ENCODE results near the gene DEK.
"Not testable (repeated sequence)": the region's sequence is repeated elsewhere in the genome, so short reads cannot be mapped to it uniquely, and the experiment has no call there.

Gene DEK

DNA sequence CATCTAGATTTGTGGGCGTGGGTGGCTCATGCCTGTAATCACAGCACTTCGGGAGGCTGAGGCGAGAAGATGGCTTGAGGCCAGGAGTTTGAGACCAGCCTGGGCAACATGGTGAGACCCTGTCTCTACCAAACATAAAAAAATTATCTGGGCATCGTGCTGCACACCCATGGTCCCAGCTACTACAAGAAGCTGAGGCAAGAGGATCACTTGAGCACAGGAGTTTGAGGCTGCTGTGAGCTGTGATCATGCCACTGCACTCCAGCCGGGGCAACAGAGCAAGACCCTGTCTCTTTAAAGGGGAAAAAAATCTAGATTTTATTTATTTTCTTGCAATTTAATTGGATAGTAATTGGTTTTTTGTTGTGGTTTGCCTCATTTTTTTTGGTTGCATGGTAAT lies 53.6 kb downstream of the DEK start:
- Histone ChIP-seq H3K9me3 (ENCODE audit: insufficient read depth, low read length) (no peaks in the 10 kb centered on the region), H3K9ac (ENCODE audit: insufficient read length, low read depth) (no peak overlapping the region), H3K27me3 (ENCODE audit: insufficient read depth, insufficient read length) (no peaks in the 10 kb centered on the region), H3K36me3 (ENCODE audit: insufficient read depth, insufficient read length, low read length) (peaks cover 18% of the 10 kb centered on the region), H3K4me3 (ENCODE audit: insufficient read length, low read depth) (no peak overlapping the region), H3K4me1 (ENCODE audit: insufficient read depth, insufficient read length) (no peaks in the 10 kb centered on the region)
- TF ChIP-seq YY1 (IDR thresholded peaks at IDR 0.05; ENCODE audit: insufficient read depth, insufficient read length) (no peak), SUZ12 (IDR thresholded peaks at IDR 0.05; ENCODE audit: extremely low read depth, insufficient read depth, insufficient read length) (no peak), ZNF274 (IDR thresholded peaks at IDR 0.05; ENCODE audit: low read depth, low read length) (no peak)
- no peak for DNase-seq (ENCODE audit: low read depth, low spot score)

DNA sequence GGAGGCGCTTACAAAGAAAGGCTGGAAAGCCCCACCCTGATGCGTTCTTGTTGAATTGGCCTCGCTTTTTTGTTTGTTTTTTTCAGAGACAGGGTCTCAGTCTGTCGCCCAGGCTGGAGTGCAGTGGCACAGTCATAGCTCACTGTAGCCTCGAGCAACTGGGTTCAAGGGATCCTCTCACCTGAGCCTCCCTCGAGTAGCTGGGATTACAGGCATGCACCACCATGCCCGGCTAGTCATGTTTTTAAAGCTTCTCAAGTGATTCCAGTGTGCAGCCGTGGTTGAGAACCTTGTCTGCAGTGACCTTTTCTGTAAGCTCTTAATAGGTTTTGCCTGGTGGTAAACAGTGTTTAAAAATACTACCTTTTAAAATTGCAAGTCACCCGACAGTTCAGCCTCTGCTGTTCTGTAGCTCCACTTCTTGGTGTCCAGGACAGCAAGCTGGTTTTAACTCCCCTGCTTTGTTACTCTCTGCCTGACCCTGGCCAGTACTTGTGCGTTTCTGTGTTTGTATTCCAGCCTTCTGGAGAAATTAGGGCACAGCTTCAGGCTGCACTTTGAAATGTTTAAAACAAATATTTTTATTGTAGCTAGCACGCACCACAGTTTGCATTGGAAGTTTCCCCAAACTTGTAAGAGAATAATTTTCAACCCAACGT lies 54.7 kb downstream of the DEK start:
- Histone ChIP-seq H3K9me3 (ENCODE audit: insufficient read depth, low read length) (no peaks in the 10 kb centered on the region), H3K9ac (ENCODE audit: insufficient read length, low read depth) (no peak overlapping the region), H3K4me1 (ENCODE audit: insufficient read depth, insufficient read length) (no peaks in the 10 kb centered on the region), H3K36me3 (ENCODE audit: insufficient read depth, insufficient read length, low read length) (peaks cover 9% of the 10 kb centered on the region), H3K27me3 (ENCODE audit: insufficient read depth, insufficient read length) (no peaks in the 10 kb centered on the region), H3K4me3 (ENCODE audit: insufficient read length, low read depth) (no peak overlapping the region)
- TF ChIP-seq ZNF274 (IDR thresholded peaks at IDR 0.05; ENCODE audit: low read depth, low read length) (no peak), YY1 (IDR thresholded peaks at IDR 0.05; ENCODE audit: insufficient read depth, insufficient read length) (no peak), SUZ12 (IDR thresholded peaks at IDR 0.05; ENCODE audit: extremely low read depth, insufficient read depth, insufficient read length) (no peak)
- DNase-seq (ENCODE audit: low read depth, low spot score): no peak

DNA sequence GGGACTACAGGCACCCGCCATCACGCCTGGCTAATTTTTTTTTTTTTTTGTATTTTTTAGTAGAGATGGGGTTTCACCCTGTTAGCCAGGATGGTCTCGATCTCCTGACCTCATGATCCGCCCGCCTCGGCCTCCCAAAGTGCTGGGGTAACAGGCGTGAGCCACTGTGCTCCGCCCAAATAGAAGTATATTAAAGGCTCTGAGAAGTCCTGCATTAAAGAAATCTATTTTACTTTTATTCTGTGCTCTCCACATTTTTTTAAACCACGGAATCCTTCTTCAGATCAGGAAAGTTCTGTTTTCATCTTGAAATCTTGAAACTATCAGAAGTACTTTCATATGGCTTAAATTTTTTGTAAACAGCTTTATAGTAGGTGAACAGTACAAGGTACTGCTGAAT lies 55.6 kb downstream of the DEK start:
- not testable (repeated sequence) for H3K27me3 ChIP-seq (ENCODE audit: insufficient read depth, insufficient read length); H3K36me3 ChIP-seq (ENCODE audit: insufficient read depth, insufficient read length, low read length); H3K4me3 ChIP-seq (ENCODE audit: insufficient read length, low read depth); DNase-seq (ENCODE audit: low read depth, low spot score); H3K4me1 ChIP-seq (ENCODE audit: insufficient read depth, insufficient read length); H3K9ac ChIP-seq (ENCODE audit: insufficient read length, low read depth); H3K9me3 ChIP-seq (ENCODE audit: insufficient read depth, low read length)

DNA sequence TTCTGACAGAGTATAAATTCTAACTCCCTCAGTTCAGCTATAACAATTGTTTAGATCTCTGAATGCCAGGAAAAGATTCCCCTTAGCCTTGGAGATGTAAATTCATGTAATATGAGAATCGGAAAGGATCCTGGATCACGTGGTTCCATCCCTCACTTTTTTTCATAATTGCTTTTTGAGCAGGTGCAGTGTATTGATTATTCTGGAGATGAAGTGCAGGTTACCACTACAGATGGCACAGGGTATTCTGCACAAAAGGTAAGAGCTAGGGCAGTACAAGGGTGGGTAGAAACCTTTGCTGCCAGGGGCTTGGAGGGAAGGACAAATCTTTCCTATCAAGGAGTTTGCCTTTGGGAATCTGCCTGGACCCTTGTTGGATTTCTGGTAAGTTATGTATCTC lies 56.4 kb downstream of the DEK start:
- Histone ChIP-seq H3K36me3 (ENCODE audit: insufficient read depth, insufficient read length, low read length) (peaks cover 9% of the 10 kb centered on the region), H3K27me3 (ENCODE audit: insufficient read depth, insufficient read length) (no peaks in the 10 kb centered on the region), H3K9me3 (ENCODE audit: insufficient read depth, low read length) (no peaks in the 10 kb centered on the region), H3K4me3 (ENCODE audit: insufficient read length, low read depth) (no peak overlapping the region), H3K4me1 (ENCODE audit: insufficient read depth, insufficient read length) (no peaks in the 10 kb centered on the region), H3K9ac (ENCODE audit: insufficient read length, low read depth) (no peak overlapping the region)
- no peak for DNase-seq (ENCODE audit: low read depth, low spot score)
- TF ChIP-seq YY1 (IDR thresholded peaks at IDR 0.05; ENCODE audit: insufficient read depth, insufficient read length) (no peak), ZNF274 (IDR thresholded peaks at IDR 0.05; ENCODE audit: low read depth, low read length) (no peak), SUZ12 (IDR thresholded peaks at IDR 0.05; ENCODE audit: extremely low read depth, insufficient read depth, insufficient read length) (no peak)

DNA sequence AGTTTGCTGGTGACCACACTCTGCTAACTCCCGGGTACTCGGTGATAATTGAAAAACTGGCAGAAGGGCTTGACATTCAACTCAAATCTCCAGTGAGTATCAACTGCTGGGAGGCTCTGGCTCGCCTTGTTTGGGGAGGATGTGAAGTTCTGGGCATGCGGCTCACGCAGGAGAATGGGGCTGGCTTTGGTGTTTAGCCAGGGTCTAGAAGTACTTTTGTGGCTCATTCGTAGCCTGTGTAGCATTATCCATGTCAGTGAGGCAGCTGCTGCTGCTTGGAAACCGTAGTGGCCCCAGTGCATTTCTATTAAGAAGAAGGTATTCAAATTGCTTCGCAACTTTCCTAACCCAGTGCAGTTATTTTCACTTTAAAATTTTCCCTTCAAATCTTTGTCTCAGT lies 56.9 kb downstream of the DEK start:
- no peaks in the 10 kb centered on the region for H3K27me3 ChIP-seq (ENCODE audit: insufficient read depth, insufficient read length)
- H3K9me3 ChIP-seq (ENCODE audit: insufficient read depth, low read length): no peaks in the 10 kb centered on the region
- no peak overlapping the region for H3K4me3 ChIP-seq (ENCODE audit: insufficient read length, low read depth)
- TF ChIP-seq SUZ12 (IDR thresholded peaks at IDR 0.05; ENCODE audit: extremely low read depth, insufficient read depth, insufficient read length) (no peak), YY1 (IDR thresholded peaks at IDR 0.05; ENCODE audit: insufficient read depth, insufficient read length) (no peak), ZNF274 (IDR thresholded peaks at IDR 0.05; ENCODE audit: low read depth, low read length) (no peak)
- no peaks in the 10 kb centered on the region for H3K4me1 ChIP-seq (ENCODE audit: insufficient read depth, insufficient read length)
- no peak overlapping the region for H3K9ac ChIP-seq (ENCODE audit: insufficient read length, low read depth)
- H3K36me3 ChIP-seq (ENCODE audit: insufficient read depth, insufficient read length, low read length): peaks cover 7% of the 10 kb centered on the region
- DNase-seq (ENCODE audit: low read depth, low spot score): no peak

DNA sequence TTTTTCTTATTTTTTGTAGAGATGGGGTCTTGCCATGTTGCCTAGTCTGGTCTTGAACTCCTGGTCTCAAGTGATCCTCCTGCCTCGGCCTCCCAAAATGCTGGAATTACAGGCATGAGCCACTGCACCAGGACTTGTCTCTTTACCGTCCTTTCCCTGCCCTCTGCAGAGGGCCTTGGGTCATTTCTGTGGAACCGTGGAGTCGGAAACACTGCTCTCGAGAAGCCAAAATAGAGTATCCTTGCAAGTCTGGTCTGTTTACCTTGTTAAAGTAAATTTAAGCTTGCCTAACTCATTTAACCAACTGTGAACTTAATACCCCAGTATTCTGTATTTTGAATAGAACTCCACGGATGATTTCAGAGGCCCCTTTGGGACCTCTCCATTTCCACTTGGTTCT lies 57.7 kb downstream of the DEK start:
- Histone ChIP-seq H3K9ac (ENCODE audit: insufficient read length, low read depth) (no peak overlapping the region), H3K27me3 (ENCODE audit: insufficient read depth, insufficient read length) (no peaks in the 10 kb centered on the region), H3K36me3 (ENCODE audit: insufficient read depth, insufficient read length, low read length) (peaks cover 9% of the 10 kb centered on the region), H3K4me3 (ENCODE audit: insufficient read length, low read depth) (no peak overlapping the region), H3K4me1 (ENCODE audit: insufficient read depth, insufficient read length) (no peaks in the 10 kb centered on the region), H3K9me3 (ENCODE audit: insufficient read depth, low read length) (no peaks in the 10 kb centered on the region)
- TF ChIP-seq ZNF274 (IDR thresholded peaks at IDR 0.05; ENCODE audit: low read depth, low read length): no peak
- no peak for TF ChIP-seq SUZ12 (IDR thresholded peaks at IDR 0.05; ENCODE audit: extremely low read depth, insufficient read depth, insufficient read length)
- TF ChIP-seq YY1 (IDR thresholded peaks at IDR 0.05; ENCODE audit: insufficient read depth, insufficient read length): no peak
- no peak for DNase-seq (ENCODE audit: low read depth, low spot score)

DNA sequence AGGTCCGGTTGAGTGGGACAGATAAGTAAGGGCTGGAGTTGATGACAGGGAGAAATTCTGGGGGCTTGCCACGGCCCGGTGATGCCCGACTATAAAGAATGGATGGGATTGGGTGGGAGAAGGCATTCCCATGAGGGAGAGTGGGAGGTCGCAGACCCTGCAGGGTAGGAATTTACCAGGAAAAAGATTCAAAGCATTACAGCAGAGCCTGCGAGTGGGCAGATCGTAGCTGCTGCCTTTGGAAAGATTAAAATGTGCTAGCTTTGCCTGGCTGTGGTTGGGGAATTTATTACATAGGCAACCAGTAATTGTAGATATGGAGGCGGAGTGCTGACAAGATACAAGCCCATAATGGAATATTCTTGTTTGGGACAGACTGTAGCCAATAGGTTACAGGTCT lies 59.6 kb downstream of the DEK start:
- TF ChIP-seq ZNF274 (IDR thresholded peaks at IDR 0.05; ENCODE audit: low read depth, low read length): no peak
- no peak for TF ChIP-seq SUZ12 (IDR thresholded peaks at IDR 0.05; ENCODE audit: extremely low read depth, insufficient read depth, insufficient read length)
- Histone ChIP-seq H3K9ac (ENCODE audit: insufficient read length, low read depth) (no peak overlapping the region), H3K9me3 (ENCODE audit: insufficient read depth, low read length) (no peaks in the 10 kb centered on the region), H3K4me1 (ENCODE audit: insufficient read depth, insufficient read length) (no peaks in the 10 kb centered on the region), H3K27me3 (ENCODE audit: insufficient read depth, insufficient read length) (no peaks in the 10 kb centered on the region), H3K36me3 (ENCODE audit: insufficient read depth, insufficient read length, low read length) (peaks cover 10% of the 10 kb centered on the region), H3K4me3 (ENCODE audit: insufficient read length, low read depth) (no peak overlapping the region)
- no peak for DNase-seq (ENCODE audit: low read depth, low spot score)

DNA sequence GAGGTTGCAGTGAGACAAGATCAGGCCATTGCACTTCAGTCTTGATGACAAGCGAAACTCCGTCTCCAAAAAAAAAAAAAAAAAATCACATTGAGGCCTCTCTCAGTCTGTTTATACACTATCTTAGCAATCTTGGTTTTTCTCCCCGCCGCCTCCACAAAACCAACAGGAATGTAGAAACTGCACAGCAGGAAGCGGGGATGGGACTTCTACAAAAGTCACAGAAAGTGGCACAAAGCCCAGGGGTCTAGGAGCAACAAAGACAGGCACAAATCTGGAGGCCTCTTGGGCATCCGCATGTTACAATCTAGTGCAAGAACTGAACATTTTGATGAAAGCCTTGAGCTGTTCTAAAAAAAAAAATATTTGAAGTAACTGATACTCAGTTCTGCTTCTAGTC lies 60.5 kb downstream of the DEK start:
- no peak for DNase-seq (ENCODE audit: low read depth, low spot score)

More for the DNA sequence above, 60.5 kb downstream of the DEK start:
- Histone ChIP-seq H3K9ac (ENCODE audit: insufficient read length, low read depth) (no peak overlapping the region), H3K27me3 (ENCODE audit: insufficient read depth, insufficient read length) (no peaks in the 10 kb centered on the region), H3K36me3 (ENCODE audit: insufficient read depth, insufficient read length, low read length) (peaks cover 10% of the 10 kb centered on the region), H3K4me3 (ENCODE audit: insufficient read length, low read depth) (no peak overlapping the region), H3K9me3 (ENCODE audit: insufficient read depth, low read length) (no peaks in the 10 kb centered on the region), H3K4me1 (ENCODE audit: insufficient read depth, insufficient read length) (no peaks in the 10 kb centered on the region)
- TF ChIP-seq SUZ12 (IDR thresholded peaks at IDR 0.05; ENCODE audit: extremely low read depth, insufficient read depth, insufficient read length) (no peak), ZNF274 (IDR thresholded peaks at IDR 0.05; ENCODE audit: low read depth, low read length) (no peak), YY1 (IDR thresholded peaks at IDR 0.05; ENCODE audit: insufficient read depth, insufficient read length) (no peak)

Measured in NT2/D1 (cell line).